Measurements from ENCODE around the gene TBRG1.

TBRG1 gene

DNA sequence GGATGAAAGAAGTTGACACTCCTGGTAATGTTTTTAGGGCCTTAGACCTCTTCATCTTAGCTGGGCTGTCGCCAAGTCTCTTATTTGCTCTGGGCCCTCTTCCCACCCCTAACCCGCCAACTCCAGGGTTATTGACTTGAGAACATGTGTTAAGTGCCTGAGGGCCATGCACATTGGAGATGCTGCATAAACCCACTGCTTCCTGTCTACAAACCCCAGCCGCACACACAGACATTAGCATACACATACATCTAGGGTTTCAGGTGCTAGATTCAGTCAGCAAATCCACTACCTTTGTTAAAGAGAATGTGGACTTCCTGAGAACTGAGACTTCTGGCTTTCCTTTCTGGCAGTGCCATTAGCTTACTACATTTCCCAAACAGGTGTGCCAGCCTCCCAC is 10.6 kb upstream of the TBRG1 start:
- DNase-seq (ENCODE audit: extremely low read depth in 1 of 2, low read depth in 1 of 2) = no peak

DNA sequence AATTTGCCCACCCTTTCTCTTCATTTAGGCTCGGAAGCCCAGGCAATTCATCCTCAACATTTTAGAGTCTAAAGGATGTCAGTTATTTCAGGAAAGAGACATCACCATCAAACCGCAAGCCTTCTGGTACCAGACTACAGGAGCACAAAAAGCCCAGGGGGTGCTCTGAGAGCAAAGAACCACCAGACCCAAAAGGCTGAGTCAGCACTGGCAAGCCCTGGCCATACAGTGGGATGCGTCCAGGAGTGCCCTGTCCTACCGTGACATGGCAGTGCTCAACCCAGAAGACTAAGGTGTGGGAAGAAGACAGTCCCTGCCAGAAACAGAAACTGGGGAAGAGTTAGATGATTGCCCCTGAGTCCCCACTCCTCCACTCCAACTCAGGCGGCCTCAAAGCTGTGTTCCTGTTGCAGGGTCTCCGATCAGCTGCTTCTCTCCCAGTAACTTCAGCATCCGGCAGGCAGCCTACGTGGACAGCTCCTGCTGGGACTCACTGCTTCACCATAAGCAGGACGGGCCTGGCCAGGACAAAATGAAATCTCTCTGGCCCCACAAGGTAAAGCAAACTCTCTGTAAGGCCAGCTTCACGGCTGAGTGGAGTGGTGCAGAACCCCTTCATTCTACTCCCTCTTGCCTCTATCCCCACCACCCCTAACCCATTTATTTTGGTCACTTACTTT is 10.0 kb upstream of the TBRG1 start:
- DNase-seq (ENCODE audit: extremely low read depth in 1 of 2, low read depth in 1 of 2) = no peak

DNA sequence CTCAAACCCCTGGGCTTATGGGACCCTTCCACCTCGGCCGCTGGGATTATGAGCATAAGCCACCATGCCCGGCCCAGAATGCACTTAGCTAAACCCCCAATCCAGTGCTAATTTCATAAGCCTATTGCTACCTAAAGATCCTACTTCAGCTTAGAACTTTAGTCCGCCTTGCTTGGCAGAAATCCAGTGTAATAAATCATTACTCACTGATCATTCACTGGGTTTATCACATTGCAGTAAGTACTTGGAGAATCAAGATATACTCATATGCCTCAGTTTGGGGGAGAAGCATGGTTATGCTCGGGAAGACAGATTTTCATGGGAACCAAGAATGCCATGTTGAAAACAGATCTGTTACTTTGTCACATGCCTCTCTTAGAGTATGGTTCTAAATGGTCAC is 3.8 kb upstream of the TBRG1 start:
- DNase-seq (ENCODE audit: extremely low read depth in 1 of 2, low read depth in 1 of 2) = no peak

DNA sequence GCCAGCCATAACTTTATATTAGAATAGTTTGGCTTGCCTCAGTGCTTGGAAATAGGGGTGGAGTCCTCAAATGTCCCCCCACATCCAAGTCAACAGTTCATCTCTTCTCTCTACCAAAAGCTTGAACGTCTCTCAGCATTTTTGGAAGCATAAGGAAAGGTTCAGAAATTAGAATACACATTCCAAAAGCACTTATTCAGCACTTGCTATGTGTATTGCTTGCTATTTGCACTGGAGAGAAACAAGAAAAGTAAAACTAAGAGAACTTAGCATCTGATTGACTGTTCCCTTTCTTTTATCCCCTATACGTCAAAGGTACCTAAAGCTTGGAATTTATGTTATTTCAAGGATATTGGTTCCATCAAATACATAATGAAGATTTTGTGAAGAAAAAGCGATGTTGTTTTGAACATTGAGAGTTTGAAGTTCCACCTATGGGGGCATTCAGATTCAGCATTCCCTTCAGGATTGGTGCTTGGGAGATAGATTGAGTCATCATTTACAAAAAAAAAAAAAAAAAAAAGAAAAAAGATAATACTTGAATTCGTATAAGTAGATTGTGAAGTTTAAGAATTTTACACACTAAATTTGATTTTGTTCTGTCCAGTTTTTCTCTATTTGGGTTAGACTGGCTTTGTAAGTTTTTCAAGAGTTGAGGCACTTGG is 1.3 kb downstream of the TBRG1 start:
- DNase-seq (ENCODE audit: extremely low read depth in 1 of 2, low read depth in 1 of 2) = no peak

DNA sequence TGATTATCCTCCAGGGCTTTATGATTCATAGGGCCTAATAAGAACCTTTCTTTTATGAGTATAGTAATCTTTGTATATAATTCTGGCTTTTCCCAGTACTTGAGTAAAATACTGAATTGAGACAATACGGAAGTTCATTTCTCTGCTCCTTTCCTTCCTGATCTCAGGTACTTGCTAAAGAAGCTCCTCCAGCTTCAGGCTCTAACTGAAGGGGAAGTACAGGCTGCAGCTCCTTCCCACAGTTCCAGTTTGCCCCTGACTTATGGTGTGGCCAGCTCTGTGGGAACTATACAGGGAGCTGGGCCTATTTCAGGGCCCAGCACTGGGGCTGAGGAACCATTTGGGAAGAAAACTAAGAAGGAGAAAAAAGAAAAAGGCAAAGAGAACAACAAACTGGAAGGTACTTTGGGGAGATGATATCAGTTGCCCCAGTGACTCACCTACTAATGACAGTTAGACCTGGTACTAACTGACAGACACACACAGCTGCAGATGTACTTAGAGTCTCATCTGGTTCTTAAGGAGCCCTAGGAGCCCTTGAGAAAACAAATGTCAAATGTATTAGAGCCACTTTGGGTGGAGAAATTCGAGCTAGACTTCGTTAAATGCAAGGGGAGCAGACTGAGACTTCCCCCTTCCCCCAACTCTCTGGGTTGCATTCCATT is 3.0 kb downstream of the TBRG1 start:
- DNase-seq (ENCODE audit: extremely low read depth in 1 of 2, low read depth in 1 of 2) = no peak

DNA sequence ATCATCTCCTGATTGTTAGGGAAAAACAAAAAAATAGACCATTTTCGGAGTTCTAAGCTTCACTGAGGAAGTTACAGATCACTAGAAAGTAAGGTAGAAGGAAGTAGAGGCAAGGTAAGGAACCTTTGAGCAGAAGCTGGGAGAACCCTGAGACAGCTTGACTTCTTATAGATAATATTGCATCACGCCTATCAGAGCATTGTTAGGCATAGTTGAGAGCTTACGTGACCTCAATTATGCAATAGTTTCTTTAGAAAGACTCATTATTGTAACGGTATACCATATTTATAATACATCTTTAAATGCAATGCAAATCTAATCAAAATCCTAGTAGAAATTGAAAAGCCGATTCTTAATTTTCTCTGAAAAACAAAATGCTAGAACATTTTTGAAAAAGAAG is 4.9 kb downstream of the TBRG1 start:
- DNase-seq (ENCODE audit: extremely low read depth in 1 of 2, low read depth in 1 of 2) = no peak

DNA sequence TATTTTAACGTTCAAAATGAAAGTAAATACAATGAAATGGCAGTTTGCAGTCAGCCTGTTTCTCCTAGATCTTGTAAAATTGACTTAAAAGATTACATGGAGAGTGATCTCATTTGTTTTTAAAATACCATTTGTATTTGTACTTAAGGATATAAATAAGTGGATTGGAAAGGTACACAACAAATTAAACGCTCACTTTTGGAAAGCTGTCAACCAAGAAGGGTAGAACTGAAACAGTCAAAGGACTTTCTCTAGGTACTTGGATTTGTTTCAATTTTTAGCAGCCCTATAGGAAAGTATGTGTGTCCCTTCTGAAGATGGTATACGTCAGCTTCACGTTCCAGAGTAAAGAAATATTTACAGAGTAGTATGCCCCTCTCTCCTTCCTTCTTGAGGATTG is 7.3 kb downstream of the TBRG1 start:
- no peak for DNase-seq (ENCODE audit: extremely low read depth in 1 of 2, low read depth in 1 of 2)

DNA sequence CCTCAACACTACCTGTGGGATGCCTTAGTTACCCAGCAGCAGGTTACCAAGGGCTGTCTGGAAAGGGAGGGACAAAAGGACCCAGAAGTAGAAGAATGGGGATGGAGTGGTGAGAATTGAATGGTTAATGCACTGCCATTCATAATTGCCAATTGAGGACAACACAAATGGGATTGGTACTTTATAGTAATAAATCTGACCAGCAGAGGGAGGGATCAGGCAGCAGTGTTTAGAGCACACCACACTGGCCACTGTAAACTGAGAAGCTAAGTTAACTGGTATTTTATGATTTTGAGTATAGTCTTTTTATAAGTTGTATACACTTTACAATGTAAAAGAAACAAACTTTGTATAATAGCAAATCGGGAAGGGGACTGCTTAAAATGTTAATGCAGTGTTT is 10.7 kb downstream of the TBRG1 start:
- no peak for DNase-seq (ENCODE audit: extremely low read depth in 1 of 2, low read depth in 1 of 2)

DNA sequence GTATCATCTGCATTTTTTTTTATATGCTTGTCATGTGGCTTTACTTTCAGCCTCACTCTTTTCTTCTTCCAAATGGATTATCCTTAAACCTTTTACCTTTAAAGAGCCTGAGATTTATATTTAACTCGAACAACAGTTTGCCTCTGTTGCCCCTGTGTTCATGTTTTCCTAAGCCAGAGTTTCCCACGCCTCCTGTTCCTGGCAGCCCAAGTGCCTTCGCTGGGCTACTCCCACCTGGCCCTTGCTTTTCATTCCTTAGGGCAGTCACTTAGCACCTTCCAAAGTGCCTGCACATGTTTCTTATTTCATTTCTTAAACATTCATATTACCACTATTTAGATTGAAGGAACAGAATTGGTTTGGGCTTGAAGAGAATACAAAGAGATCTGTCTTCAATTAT is 13.3 kb downstream of the TBRG1 start:
- DNase-seq (ENCODE audit: extremely low read depth in 1 of 2, low read depth in 1 of 2) = no peak

DNA sequence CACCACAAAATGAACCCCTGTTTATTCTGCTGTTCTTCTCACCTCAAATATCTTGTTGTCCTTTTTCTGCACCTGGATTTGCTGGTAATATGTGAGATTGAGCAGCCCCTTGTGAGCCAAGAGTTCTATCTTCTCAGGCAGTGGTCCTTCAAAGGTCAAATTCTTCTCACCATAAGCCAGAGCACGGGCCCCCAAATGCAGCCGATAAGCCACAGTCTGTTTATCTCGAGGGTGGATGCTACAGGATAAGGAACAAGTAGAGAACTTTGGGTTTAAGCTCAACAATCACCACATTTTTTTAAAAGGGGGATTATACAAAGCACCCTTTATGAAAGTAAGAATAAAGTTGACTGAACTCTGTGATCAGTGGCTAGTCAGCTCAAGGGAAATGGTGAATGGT is 15.8 kb downstream of the TBRG1 start:
- no peak for DNase-seq (ENCODE audit: extremely low read depth in 1 of 2, low read depth in 1 of 2)

DNA sequence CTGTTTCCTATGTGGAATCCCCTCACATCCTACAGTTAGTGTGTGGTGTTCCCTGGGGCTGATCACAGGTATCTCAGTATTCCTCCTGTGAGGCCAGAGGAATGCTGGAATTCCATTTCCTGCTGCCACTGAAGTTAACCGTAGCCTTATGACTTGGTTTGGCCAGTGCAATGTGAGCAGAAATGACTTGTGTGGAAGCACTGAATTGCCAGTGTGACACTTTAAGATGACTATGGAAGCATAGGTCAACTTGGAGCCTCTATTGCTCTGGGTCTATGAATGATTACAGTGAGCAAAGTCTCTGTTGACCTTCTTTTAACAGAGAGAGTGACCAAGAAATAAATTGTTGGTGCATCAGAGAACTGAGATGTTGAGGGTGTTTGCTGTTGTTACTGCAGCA is 16.5 kb downstream of the TBRG1 start:
- DNase-seq (ENCODE audit: extremely low read depth in 1 of 2, low read depth in 1 of 2) = no peak

DNA sequence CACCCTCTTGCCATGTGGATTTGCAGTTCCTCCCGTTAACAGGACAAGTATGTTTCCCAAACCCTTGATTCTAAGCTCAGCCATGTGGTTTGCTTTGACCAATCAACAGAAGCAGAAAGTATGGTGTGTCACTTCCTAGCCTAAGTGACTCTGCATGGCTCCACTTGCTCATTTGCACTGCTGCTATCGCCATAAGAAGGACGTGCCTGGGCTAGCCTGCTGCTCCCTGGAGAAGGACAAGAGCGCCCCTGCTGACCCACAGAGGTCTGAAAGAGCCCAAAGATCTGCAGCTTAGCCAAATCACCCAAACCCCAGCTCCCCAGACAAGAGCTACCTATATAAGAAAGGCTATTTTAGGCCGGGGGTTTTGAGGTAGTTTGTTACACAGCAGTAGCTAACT is 18.0 kb downstream of the TBRG1 start:
- no peak for DNase-seq (ENCODE audit: extremely low read depth in 1 of 2, low read depth in 1 of 2)

DNA sequence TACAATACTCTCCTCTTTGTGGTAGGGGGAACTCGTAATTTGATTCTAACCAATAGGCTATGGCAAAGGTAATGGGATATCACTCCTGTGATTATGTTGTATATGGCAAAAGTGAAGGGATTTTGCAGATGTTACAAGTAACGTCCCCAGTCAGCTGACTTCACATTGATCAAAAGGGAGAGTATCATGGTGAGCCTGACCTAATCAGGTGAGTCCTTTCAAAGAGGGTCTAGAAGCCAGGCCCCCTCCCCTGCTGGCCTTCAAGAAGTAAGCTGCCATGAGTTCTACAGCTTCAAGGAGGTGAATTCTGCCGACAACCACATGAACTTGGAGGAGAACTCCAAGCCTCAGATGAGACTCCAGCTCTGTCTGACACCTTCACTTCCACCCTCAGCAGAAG is 20.0 kb downstream of the TBRG1 start:
- DNase-seq (ENCODE audit: extremely low read depth in 1 of 2, low read depth in 1 of 2) = no peak

DNA sequence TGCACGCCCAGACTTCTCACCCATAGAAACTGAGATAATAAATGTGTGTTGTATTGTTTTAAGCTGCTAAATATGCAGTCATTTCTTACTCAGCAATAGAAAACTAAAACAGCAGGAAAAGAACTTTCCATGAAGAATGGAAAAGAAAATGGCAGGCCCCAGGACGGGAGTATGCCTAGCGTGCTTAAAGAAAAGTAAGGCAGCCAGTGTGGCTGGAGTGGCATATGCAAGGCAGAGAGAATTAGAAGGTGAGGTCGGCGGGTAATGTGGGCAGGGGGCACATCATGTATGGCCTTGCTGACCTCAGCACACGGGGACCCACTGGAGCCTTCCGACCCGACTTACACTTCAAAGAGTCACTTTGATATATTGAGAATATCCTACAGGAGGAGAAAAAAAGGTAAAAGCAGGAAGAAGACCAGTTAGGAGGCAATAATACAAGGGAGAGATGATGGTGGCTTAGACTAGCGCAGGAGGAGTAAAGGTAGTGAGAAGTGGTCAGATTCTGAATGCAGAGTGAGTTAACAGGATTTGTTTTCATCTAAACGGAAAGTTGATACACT is 20.5 kb downstream of the TBRG1 start:
- DNase-seq (ENCODE audit: extremely low read depth in 1 of 2, low read depth in 1 of 2) = no peak

DNA sequence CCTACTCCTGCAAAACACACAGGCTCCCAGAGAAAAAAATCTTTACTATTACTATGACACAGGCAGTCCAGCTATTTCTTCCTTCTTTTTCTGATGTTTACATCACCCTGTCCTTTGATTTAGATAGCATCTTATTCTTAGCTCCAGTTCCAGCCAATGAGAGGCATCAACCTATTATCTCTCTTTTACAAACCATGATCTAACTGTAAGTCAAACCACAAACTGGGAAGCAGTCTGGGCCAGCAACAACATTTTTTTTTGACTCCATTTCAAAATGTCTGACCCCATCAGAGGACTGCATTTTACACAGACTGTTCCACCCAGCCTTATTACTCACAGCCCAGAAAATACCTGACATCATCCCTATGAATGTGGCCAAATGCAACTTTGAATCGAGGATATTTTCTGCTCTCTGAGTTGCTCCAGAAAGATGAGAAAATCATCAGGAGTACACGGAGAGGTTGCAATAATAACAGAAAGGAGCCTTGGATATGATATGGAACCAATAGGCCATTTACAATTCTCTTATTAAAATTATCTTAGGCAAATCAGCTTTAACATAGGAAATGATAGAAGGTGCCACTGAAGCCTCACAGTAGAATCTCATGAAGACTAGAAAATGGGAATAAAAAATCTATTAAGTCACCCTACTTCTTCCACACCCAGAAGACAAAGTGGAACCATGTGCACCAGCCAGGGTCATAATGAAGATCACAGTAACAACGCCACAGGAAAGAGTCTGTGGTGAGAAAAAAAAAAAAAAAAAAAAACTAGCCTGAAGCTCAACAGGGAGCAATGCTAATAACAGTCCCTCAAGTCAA is 21.2 kb downstream of the TBRG1 start:
- DNase-seq (ENCODE audit: extremely low read depth in 1 of 2, low read depth in 1 of 2) = no peak

DNA sequence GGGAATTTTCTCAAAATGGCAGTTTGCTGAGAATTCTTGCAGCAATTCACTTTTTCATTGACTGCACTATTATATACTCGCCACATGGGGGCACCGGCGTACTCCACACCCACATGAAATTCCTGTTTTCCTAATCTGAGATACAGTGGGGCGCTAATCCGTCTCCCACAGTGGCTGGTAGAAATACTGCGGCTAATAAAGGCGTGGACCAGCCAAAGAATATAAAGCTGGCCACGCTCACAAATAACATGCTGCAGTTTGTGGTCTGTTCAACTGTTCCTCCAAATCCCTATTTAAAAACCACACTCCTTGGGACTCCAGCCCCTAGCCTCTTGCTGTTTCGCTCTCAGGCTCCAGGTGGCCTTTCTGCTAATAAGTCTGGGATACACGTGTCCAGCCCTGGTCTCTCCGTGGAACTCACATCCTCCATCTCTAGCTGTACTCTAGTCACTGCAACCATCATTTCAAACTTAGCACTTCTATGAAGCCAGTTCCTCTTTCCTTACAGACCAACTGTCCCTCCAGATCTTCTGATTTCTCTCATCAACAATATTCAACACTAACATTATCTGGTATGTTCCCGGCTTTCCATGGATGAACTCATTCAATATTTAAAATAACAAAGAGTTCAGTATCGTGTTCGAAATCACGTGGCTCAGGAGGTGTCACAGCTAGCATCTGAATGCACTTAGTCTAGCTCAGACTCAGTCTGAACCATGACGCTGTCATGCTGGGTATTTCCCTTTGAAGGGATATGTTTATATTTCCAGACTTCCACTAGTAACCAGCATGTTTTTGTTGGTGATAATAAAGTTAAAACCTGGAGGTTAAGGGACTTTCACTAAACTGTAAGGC is 22.0 kb downstream of the TBRG1 start:
- DNase-seq (ENCODE audit: extremely low read depth in 1 of 2, low read depth in 1 of 2) = no peak

DNA sequence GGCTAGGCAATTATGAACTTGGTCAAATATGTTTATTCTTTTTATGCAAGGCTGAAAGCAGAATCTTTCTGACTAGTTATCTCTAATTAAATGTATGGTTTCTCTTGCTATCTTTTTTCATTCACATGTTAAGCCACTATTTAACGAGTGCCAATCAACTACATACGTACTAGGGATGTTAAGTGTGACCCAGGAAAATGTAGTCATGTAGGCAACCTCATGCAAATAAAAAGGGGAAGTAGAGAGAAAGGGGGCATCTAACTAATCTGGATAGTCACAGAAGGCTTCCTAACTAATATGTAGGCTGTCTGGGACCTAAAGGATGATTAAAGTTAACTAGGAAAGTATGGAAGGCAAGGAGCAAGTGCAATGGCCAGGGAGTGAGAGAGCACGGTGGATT is 23.5 kb downstream of the TBRG1 start:
- DNase-seq (ENCODE audit: extremely low read depth in 1 of 2, low read depth in 1 of 2) = no peak

DNA sequence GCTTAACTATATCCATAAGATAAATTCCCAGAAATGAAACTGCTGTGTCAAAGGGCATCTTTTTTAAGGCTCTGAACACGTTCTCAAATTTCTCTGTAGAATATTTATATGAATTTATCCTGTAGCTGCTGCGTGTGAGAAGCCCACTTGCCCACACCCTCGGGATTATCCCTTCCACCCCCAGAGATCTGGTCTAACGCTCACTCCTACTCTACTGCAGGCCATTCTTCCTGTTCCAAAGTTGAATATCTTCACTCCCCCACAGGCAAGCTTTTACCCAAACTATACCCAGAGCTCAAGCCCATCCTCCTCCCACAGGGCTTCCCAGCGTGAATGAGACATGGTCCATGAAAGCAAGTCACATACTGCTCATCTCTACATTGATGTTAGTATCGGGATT is 25.9 kb downstream of the TBRG1 start:
- no peak for DNase-seq (ENCODE audit: extremely low read depth in 1 of 2, low read depth in 1 of 2)

DNA sequence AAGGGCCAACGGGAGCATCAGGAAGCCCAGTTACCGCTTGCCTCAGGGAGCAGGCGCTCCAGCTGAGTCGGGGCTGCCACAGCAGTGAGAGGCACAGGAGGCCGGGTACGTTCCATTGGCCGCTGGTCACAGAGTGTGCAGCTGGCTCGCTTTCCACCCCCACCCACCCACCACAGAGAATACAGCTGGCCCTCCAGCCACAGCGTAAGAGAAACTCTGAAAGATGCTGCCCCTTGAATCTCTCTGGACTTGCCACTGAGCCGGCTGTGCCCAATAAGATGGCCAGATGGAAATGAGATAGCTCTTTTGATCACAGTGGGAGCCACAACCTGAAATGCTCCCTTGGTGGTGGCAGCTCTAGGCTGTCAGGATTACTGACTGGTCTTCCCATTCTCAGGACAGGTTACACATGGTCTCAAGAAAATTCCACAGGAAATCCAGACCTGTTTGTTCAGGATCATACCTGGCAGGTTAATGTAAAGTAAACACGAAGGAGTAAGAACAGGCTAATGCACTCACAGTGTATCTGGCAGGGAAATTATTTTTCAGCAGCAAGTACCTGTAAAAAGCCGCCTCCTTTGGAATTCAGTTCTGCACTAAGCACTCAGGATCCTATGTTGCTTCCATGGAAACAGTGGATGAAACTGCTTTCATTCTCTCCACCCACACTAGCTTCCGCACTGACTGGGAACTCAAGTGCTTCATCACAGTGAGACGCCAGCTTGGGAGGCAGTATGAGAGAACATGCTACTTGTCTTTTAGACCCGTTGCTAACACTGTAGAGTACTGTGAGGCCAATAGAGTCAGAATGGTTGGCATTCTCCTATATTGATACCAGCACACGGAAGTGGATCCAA is 34.3 kb downstream of the TBRG1 start:
- DNase-seq (ENCODE audit: extremely low read depth in 1 of 2, low read depth in 1 of 2) = no peak
